Measurements from ENCODE around the gene UBA3. TPM values are rescaled to one million over a fixed set of nuclear protein-coding genes. Genes with fewer than 3 reads are reported as not detected.

The UBA3 gene
- total RNA-seq, 1 experiment from 2014 or later, result 64.2 TPM

DNA sequence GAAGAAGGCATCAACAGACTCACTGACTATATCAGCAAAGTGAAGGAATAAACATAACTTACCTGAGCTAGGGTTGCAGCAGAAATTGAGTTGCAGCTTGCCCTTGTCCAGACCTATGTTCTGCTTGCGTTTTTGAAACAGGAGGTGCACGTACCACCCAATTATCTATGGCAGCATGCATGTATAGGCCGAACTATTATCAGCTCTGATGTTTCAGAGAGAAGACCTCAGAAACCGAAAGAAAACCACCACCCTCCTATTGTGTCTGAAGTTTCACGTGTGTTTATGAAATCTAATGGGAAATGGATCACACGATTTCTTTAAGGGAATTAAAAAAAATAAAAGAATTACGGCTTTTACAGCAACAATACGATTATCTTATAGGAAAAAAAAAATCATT is 24.4 kb upstream of the UBA3 start:
- H3K27me3 Mint-ChIP-seq (ENCODE audit: unreplicated experiment), result no peaks in the 10 kb centered on the region
- peaks cover 17% of the 10 kb centered on the region for H3K4me1 Mint-ChIP-seq (ENCODE audit: low read depth, unreplicated experiment)
- H3K4me3 Mint-ChIP-seq (ENCODE audit: low read depth, unreplicated experiment), result no peak overlapping the region
- no TSS peak for BruUV-seq (replicated peaks)
- DNase-seq, result no peak
- TF ChIP-seq, protein P1, sequence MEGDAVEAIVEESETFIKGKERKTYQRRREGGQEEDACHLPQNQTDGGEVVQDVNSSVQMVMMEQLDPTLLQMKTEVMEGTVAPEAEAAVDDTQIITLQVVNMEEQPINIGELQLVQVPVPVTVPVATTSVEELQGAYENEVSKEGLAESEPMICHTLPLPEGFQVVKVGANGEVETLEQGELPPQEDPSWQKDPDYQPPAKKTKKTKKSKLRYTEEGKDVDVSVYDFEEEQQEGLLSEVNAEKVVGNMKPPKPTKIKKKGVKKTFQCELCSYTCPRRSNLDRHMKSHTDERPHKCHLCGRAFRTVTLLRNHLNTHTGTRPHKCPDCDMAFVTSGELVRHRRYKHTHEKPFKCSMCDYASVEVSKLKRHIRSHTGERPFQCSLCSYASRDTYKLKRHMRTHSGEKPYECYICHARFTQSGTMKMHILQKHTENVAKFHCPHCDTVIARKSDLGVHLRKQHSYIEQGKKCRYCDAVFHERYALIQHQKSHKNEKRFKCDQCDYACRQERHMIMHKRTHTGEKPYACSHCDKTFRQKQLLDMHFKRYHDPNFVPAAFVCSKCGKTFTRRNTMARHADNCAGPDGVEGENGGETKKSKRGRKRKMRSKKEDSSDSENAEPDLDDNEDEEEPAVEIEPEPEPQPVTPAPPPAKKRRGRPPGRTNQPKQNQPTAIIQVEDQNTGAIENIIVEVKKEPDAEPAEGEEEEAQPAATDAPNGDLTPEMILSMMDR (IDR thresholded peaks at IDR 0.05; ENCODE audit: unreplicated experiment), result no peak
- H3K36me3 Mint-ChIP-seq (ENCODE audit: insufficient read depth, unreplicated experiment), result peaks cover 6% of the 10 kb centered on the region
- CTCF ChIA-PET, result no interaction called here
- intact Hi-C loops (cut with micrococcal nuclease; ENCODE audit: unreplicated experiment), result no loop called here
- H3K9me3 Mint-ChIP-seq (ENCODE audit: low read depth, unreplicated experiment), result no peaks in the 10 kb centered on the region
- no peak overlapping the region for H3K27ac Mint-ChIP-seq (ENCODE audit: unreplicated experiment)

DNA sequence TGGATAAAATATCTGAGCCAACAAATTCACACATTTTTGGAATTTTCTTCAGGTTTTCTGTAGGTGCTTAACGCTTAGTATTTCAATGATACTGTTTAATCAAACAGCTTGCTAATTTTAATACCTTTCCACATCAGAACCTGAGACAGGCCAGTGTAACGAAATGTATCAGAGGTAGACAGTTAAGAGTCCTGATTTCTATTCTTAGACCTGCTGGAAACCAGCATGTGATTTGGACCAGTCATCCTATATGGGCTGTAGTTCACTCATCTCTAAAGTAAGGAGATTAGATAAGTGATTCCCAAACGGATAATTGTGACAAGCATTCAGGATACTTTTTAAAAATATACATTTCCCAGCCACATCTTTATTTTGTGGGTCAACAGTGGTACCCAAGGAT is 23.0 kb upstream of the UBA3 start:
- Mint-ChIP-seq H3K27ac (ENCODE audit: unreplicated experiment) (no peak overlapping the region), H3K27me3 (ENCODE audit: unreplicated experiment) (no peaks in the 10 kb centered on the region), H3K36me3 (ENCODE audit: insufficient read depth, unreplicated experiment) (peaks cover 6% of the 10 kb centered on the region), H3K4me1 (ENCODE audit: low read depth, unreplicated experiment) (peaks cover 17% of the 10 kb centered on the region), H3K9me3 (ENCODE audit: low read depth, unreplicated experiment) (no peaks in the 10 kb centered on the region), H3K4me3 (ENCODE audit: low read depth, unreplicated experiment) (no peak overlapping the region)
- no peak for DNase-seq
- intact Hi-C loops (cut with micrococcal nuclease; ENCODE audit: unreplicated experiment), result no loop called here
- TF ChIP-seq, protein P1 (IDR thresholded peaks at IDR 0.05; ENCODE audit: unreplicated experiment), result no peak
- CTCF ChIA-PET, result no interaction called here
- no TSS peak for BruUV-seq (replicated peaks)

DNA sequence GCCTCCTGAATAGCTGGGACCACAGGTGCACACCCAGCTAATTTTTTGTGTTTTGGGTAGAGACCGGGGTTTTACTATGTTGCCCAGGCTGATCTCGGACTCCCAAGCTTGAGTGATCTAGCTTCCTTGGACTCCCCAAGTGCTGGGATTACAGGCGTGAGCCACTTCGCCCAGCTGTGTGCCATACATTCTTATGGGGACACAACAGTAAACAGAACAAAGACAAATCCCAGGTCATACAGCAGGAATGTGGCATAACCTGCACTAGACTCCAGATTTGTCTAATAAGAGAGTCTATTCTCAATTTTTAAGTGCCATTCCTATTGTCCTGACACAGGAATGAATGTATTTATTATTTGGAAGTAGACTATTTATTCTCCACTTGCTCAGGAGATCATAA is 22.2 kb upstream of the UBA3 start:
- Mint-ChIP-seq H3K27me3 (ENCODE audit: unreplicated experiment) (no peaks in the 10 kb centered on the region), H3K27ac (ENCODE audit: unreplicated experiment) (no peak overlapping the region), H3K9me3 (ENCODE audit: low read depth, unreplicated experiment) (no peaks in the 10 kb centered on the region), H3K4me1 (ENCODE audit: low read depth, unreplicated experiment) (peaks cover 17% of the 10 kb centered on the region), H3K36me3 (ENCODE audit: insufficient read depth, unreplicated experiment) (peaks cover 11% of the 10 kb centered on the region), H3K4me3 (ENCODE audit: low read depth, unreplicated experiment) (no peak overlapping the region)
- DNase-seq, result no peak
- intact Hi-C loops (cut with micrococcal nuclease; ENCODE audit: unreplicated experiment), result no loop called here
- CTCF ChIA-PET, result no interaction called here
- TF ChIP-seq, protein P1 (IDR thresholded peaks at IDR 0.05; ENCODE audit: unreplicated experiment), result no peak
- BruUV-seq (replicated peaks), result no TSS peak

DNA sequence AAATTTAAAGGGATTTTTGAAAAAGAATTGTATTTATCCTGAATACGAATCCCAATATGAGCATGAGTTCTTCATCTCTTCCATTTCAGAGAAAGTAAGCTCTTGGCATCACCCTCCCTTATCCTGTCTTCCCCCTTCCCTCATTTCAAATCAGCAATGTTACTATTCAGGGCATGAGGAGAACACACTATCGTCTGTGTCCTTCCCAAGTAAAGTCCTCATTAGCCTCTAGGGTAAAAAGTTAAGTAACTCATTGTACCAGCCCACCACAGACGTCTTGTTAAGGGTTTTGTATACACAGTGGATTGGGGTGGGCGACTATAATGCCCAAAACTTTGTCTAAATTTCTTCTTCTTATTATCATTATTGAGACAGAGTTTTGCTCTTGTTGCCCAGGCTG is 19.4 kb upstream of the UBA3 start:
- H3K4me1 Mint-ChIP-seq (ENCODE audit: low read depth, unreplicated experiment), result peaks cover 17% of the 10 kb centered on the region
- H3K4me3 Mint-ChIP-seq (ENCODE audit: low read depth, unreplicated experiment), result no peak overlapping the region
- H3K9me3 Mint-ChIP-seq (ENCODE audit: low read depth, unreplicated experiment), result no peaks in the 10 kb centered on the region
- CTCF ChIA-PET, result interaction anchor here (0.6 kb wide), 1 partner anchor 234 kb away, joined by 3 read pairs; no protein-coding TSS in a partner anchor
- DNase-seq, result no peak
- no peak overlapping the region for H3K27ac Mint-ChIP-seq (ENCODE audit: unreplicated experiment)
- intact Hi-C loops (cut with micrococcal nuclease; ENCODE audit: unreplicated experiment), result no loop called here
- TF ChIP-seq, protein P1 (IDR thresholded peaks at IDR 0.05; ENCODE audit: unreplicated experiment), result no peak
- peaks cover 21% of the 10 kb centered on the region for H3K36me3 Mint-ChIP-seq (ENCODE audit: insufficient read depth, unreplicated experiment)
- H3K27me3 Mint-ChIP-seq (ENCODE audit: unreplicated experiment), result no peaks in the 10 kb centered on the region
- BruUV-seq (replicated peaks), result no TSS peak

Data from Calu3 (cell line).